Neural cell (in vitro differentiated cells): ENCODE results near the gene ABCA12.

Experiments used
- EP300 ChIP-seq: fragments of 450-650 bp; conservative IDR thresholded peaks from 2 replicates; pipeline ENCODE4 v1.6.1; 2014; ENCODE audit warnings: antibody characterized with exemption, mild to moderate bottlenecking, moderate library complexity; ENCODE audit not compliant: poor library complexity, severe bottlenecking
- EZH2 ChIP-seq: fragments of 200-600, 300-800 bp; shearing (Covaris generic), sonication (generic); IDR thresholded peaks from 2 replicates; pipeline ENCODE4 v1.6.1; 2014; ENCODE audit warnings: antibody characterized with exemption, low read length, borderline replicate concordance, mild to moderate bottlenecking; ENCODE audit not compliant: insufficient read depth, poor library complexity, severe bottlenecking
- POLR2AphosphoS5 ChIP-seq: IDR thresholded peaks from 2 replicates; pipeline ENCODE4 v1.6.1; 2012
- REST ChIP-seq: IDR thresholded peaks from 2 replicates; pipeline ENCODE4 v1.6.1; 2012; ENCODE audit warnings: borderline replicate concordance
- SMC3 ChIP-seq: fragments of 450-650 bp; conservative IDR thresholded peaks from 2 replicates; pipeline ENCODE4 v1.6.1; 2014; ENCODE audit warnings: antibody characterized with exemption, mild to moderate bottlenecking, moderate library complexity; ENCODE audit not compliant: poor library complexity
- TAF1 ChIP-seq: IDR thresholded peaks from 2 replicates; pipeline ENCODE4 v1.6.1; 2012; ENCODE audit warnings: low read depth
- TF ChIP-seq, protein P1 (sequence below): fragments of 450-650 bp; IDR thresholded peaks from 2 replicates; pipeline ENCODE4 v1.5.1; 2014; ENCODE audit warnings: antibody characterized with exemption, mild to moderate bottlenecking, moderate library complexity; ENCODE audit not compliant: poor library complexity, severe bottlenecking

GRCh38 chr2:215022418-215022817 is 116.0 kb downstream of the ABCA12 start:
- TF ChIP-seq, protein P1, sequence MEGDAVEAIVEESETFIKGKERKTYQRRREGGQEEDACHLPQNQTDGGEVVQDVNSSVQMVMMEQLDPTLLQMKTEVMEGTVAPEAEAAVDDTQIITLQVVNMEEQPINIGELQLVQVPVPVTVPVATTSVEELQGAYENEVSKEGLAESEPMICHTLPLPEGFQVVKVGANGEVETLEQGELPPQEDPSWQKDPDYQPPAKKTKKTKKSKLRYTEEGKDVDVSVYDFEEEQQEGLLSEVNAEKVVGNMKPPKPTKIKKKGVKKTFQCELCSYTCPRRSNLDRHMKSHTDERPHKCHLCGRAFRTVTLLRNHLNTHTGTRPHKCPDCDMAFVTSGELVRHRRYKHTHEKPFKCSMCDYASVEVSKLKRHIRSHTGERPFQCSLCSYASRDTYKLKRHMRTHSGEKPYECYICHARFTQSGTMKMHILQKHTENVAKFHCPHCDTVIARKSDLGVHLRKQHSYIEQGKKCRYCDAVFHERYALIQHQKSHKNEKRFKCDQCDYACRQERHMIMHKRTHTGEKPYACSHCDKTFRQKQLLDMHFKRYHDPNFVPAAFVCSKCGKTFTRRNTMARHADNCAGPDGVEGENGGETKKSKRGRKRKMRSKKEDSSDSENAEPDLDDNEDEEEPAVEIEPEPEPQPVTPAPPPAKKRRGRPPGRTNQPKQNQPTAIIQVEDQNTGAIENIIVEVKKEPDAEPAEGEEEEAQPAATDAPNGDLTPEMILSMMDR = no peak
- TF ChIP-seq EZH2 = no peak
- no peak for TF ChIP-seq SMC3
- TF ChIP-seq POLR2AphosphoS5 = no peak
- TF ChIP-seq TAF1 = no peak
- no peak for TF ChIP-seq EP300
- no peak for TF ChIP-seq REST
